Suprapubic skin (tissue), 3 donors: ENCODE measurements around the gene PDE4D.

Experiments
- CTCF ChIP-seq, 2 donors: fragments of 200-600 bp in 1 of 2; fragments of 450-650 bp in 1 of 2; sonication (generic) in 1 of 2; IDR thresholded peaks; one replicate each; pipeline ENCODE4 v1.5.1; 2016 to 2019; ENCODE audit warnings: antibody characterized with exemption in 2 of 2, mild to moderate bottlenecking in 1 of 2, moderate library complexity in 1 of 2
- POLR2A ChIP-seq, 2 donors: fragments of 450-650 bp; IDR thresholded peaks; one replicate each; pipeline ENCODE4 v1.6.1; 2017; ENCODE audit warnings: antibody characterized with exemption in 2 of 2, mild to moderate bottlenecking in 2 of 2, moderate library complexity in 2 of 2

- TF ChIP-seq CTCF (IDR thresholded peaks at IDR 0.05), result no peak
- no peak for TF ChIP-seq POLR2A (IDR thresholded peaks at IDR 0.05)
Observed at GRCh38 chr5:59259237-59259636, 634.3 kb downstream of the PDE4D start.
